HG02943 (cell line): ENCODE results near the gene GTF3A.
A peak's percentile ranks its signal among the peaks of the same experiment; 100 is the strongest.
"Not testable (repeated sequence)": the region's sequence is repeated elsewhere in the genome, so short reads cannot be mapped to it uniquely, and the experiment has no call there.

Source experiments
- ATAC-seq: cut with Tn5 transposase; IDR thresholded peaks from one replicate; pipeline ENCODE4 v1.9.1; 2021; ENCODE audit warnings: mild to moderate bottlenecking, low read depth, moderate library complexity; ENCODE audit not compliant: unreplicated experiment

Gene GTF3A

GRCh38 chr13:27424246-27425157 is at the start of gene GTF3A:
GTF3A (plus strand) TSS chr13:27424619.
- peak; percentile 46 for ATAC-seq

DNA sequence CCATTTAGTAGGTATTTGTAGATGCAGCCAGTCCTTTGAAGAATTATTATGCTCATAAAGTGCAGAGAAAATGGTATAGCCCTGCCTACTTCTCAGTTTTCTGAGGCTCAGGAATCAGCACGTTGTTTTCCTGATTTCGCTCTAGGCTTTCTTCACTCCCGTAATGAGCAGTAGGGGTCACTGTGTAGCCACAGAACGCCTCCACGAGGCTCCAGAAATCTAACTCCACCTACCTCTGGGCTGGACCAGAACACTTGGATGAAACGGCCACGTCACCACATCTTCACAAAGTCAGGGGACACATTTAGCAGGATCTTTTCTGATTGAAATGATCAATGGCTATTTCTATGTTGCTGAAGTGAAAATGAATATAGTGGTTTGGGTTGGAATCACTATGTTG is 49.8 kb upstream of the GTF3A start:
- no peak for ATAC-seq

GRCh38 chr13:27375686-27376326 is 48.6 kb upstream of the GTF3A start:
- ATAC-seq, result no peak

DNA sequence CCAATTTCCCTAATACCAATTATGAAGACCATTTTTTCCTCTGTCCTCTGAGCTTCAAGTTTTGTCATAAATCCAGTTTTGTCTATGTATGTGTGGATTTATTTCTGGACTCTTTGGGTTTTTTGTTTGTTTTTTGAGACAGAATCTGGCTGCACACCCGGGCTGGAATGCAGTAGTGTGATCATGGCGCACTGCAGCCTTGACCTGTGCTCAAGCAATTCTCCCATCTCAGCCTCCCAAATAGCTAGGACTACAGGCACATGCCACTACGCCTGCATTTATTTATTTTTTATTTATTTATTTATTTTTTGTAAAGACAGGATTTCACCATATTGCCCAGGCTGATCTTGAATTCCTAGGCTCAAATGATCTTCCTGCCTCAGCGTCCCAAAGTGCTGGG is 45.3 kb upstream of the GTF3A start:
- no peak for ATAC-seq

- ATAC-seq, result no peak
These were observed 44.5 kb upstream of the GTF3A start for GRCh38 chr13:27379694-27380641.

DNA sequence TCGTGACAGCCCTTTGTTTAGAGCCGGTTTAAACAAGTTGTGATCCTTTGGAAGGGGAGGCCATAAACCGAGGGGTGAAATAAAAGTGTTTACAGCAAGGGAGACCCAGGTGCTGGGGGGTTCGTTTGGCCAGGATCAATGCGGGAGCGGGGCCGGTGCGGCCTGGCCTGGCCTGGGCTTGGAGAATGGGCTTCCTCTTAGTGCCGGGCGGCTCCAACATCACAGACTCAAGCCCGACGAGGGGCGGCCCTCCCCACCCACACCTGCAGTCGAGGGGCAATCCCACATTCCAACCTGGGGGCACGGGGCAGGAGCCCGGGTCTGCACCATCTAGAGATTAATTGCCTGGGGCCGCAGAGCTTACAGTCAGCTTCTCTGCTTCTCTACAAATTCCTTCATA is 42.8 kb upstream of the GTF3A start:
- ATAC-seq, result no peak

- ATAC-seq, result no peak
These were observed 41.1 kb upstream of the GTF3A start for GRCh38 chr13:27383104-27383921.

- ATAC-seq, result no peak
These were observed 40.1 kb upstream of the GTF3A start for GRCh38 chr13:27384285-27384684.

- ATAC-seq, result no peak
These were observed 36.2 kb upstream of the GTF3A start for GRCh38 chr13:27388241-27388640.

DNA sequence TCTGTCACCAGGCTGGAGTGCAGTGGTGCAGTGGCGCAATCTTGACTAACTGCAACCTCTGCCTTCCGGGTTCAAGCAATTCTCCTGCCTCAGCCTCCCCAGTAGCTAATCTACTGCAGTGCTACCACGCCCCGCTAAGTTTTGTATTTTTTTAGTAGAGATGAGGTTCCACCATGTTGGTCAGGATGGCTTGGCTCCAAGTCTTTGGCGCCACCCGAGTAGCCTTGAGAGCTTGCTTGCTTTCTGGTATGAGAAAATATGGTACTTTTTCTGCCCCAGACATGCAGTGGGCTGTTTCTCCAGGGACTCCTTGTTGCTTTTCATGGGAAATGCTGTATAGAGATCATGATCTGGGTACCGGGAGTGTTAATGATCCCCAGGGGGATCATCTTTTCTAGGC is 34.5 kb upstream of the GTF3A start:
- no peak for ATAC-seq

DNA sequence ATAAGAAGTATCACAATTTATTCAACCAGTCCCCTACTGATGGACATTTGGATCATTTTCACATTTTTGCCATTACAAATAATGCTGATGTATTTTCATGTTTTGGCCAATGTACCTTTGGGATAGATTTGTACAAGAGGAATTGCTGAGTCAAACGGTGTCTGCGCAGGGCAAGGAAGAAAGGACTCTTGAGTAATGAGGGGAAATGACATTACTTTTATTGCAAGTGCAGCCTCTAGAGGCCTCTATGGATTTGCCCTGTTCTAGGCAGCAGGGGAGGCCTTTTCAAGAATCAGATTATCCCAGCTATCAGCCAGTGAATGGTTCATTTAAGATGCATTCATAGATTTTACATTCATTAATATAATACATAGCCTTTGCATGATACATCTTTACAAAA is 32.9 kb upstream of the GTF3A start:
- ATAC-seq, result no peak

- no peak for ATAC-seq
These were observed 31.3 kb upstream of the GTF3A start for GRCh38 chr13:27393101-27393500.

DNA sequence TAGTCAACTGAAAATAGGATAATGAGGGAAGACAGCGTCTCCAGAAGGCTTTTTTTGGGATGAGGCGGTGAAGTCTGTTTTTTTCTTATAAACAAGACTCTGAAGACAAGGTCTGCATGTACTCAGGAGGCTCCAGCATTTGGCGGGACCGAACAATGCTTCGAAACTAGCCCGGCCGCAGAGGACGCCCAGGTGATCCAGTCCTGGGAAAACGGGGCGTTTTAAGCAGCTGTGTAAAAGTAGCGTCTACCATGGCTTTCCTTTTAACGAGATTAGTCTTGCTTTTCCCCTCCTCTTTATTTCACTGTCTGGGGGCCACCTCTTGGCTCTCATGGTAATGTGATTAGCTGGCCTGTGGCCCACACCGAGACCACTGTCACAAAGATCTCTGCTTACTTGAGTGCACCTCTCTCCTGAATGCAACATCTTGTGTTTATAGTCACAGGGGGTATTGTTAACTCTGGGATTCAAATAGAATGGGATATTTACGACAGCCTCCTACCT is 29.4 kb upstream of the GTF3A start:
- ATAC-seq, result no peak

DNA sequence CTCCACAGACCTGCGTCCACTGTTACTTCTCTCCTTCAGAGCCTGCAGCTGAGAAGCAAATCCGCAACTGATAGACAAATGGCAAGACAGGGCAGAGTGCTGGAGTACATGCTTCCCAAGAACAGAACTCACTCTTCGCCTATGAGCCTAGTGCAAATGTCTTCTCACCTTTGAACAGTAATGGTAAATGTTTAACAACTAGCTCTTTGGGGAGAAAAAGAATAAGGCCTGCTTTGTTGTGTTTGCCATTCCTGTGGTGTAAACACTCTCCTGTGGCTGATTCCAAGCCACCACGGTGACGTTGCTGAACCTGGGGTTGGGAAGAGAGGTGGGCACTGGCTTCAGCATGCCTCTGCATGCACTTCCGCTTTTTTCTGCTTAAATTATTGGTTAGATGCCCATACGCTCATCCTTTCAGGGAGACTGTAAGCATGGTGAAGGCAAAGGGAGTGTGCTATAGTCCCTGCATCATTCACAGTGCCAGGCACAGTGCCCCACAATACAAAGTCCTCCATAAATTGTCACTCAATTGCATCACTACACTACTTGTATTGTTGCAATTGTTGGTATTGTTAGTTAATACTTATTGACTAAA is 28.1 kb upstream of the GTF3A start:
- ATAC-seq, result no peak

DNA sequence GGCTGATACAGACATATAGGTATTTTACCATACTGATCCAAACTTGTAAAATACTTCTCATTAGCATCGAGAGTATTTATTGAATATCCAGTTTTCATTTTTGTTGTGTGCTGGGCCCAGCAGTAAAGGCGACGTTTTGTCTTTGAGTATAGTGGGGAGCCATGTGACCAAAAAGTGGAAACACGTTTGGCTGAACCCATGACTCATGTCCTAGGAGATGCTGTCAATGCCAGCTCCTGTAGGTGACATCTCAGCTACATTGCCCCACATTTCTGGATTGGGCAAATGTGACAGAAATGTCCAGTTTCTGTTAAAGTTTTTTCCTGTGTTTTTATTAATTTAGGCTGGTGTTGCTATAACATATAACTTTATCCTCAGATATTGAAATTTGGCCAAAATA is 26.1 kb upstream of the GTF3A start:
- ATAC-seq, result no peak

- not testable (repeated sequence) for ATAC-seq
These were observed 24.0 kb upstream of the GTF3A start for GRCh38 chr13:27400405-27400804.

- no peak for ATAC-seq
These were observed 23.2 kb upstream of the GTF3A start for GRCh38 chr13:27401210-27401609.

DNA sequence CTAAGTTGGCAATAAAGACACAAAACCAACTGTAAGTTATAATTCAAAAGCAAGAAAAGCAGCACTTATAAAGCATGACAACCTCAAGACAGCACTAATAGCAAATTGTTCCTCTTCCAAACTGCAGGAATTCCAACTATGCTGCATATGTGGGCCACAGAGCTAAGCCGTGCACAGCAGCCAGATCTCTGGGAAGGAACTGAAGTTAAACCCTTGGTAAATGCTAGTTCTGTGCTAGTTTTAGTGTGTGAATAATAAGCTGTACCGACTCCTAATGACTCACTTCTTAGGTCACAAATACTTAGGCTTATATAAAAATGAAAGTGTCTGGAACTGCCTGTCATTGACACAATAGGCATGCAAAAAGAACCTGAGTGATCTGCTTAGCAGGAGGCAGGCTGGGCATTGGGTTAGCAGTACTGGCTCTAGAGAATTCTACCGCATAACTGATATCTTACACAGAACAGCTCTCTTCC is 21.2 kb upstream of the GTF3A start:
- no peak for ATAC-seq

DNA sequence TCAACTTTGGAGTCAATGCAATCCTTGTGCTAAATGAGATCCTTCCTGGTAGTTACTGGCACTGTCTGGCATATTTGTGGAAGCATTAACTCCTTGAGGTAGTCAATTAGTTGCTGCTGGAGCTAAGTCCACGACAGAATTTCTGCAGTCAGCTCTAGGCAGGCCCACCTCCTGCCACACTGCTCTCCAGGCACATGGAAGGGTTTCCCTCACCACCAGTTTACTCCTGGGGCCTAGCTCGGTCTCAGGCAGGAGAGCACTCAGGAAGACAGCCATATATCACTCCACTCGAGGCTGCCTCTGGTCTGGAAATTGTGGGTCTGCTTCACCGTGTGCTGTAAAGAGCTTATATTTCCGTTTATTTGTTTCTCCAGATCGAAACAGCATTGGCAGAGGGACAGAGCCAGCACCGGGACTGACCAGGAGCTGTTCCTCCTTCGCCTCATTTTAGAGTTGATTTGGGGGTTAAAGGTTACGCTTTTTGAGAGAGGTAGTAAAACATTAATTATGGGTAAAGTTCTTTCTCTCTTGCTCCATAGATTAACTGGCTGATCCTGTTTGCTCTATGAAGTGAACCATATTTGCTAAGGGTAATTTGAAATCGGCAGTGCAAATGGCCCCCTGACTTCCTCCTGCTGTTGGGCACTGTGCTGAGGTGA is 20.6 kb upstream of the GTF3A start:
- no peak for ATAC-seq
